ENCODE data around the gene SURF1.
A peak's percentile ranks its signal among the peaks of the same experiment; 100 is the strongest.
"Not testable (repeated sequence)": the region's sequence is repeated elsewhere in the genome, so short reads cannot be mapped to it uniquely, and the experiment has no call there.

Gene SURF1

GRCh38 chr9:133397895-133398294 lies 41.6 kb upstream of the SURF1 start:
- Histone ChIP-seq H3K27me3 (no peaks in the 10 kb centered on the region), H3K9me3 (replicated peaks in 1 of 11) (no peaks in the 10 kb centered on the region), H3K4me2 (peak overlapping the region in 4 of 11 experiments; percentile 1 to 28 (median 14); a peak in 5 of 22 replicates), H3K36me3 (peaks cover 3 to 26% (median 13%) of the 10 kb centered on the region in 11 experiments; a peak in 17 of 22 replicates), H4K20me1 (peaks cover 0 to 76% (median 10%) of the 10 kb centered on the region in 11 experiments; a peak in 14 of 22 replicates), H3K4me1 (peaks cover 0 to 16% (median 7%) of the 10 kb centered on the region in 10 experiments; a peak in 10 of 20 replicates), H3K9ac (peak overlapping the region in 1 of 11 experiments; percentile 7; a peak in 2 of 22 replicates), H3K27ac (no peak overlapping the region), H3K4me3 (no peak overlapping the region)
- no peak for TF ChIP-seq Cebpa-rat (IDR thresholded peaks at IDR 0.05)

DNA sequence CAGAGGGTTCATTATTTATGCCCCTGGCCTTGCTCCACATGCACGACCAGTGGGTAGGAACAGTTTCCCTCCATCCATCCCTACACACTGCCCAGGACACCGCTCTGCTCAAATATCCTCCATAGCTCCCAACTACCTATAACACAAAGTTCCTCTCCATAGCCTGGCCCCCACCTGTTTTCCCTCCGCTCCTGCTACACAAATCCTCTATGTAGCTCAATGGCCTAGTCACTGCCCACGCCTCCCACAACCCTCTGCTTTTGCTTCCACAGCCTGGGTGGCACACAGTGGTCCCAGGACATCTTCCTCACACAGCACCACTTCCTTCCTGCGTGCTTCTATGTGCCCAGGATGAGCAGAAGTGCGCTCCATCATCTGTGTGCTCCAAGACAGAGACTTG lies 41.1 kb upstream of the SURF1 start:
- Histone ChIP-seq H3K4me1 (peaks cover 0 to 13% (median 7%) of the 10 kb centered on the region in 10 experiments; a peak in 10 of 20 replicates), H3K4me3 (no peak overlapping the region), H3K9ac (peak overlapping the region in 1 of 11 experiments; percentile 7; a peak in 2 of 22 replicates), H3K27ac (no peak overlapping the region), H3K4me2 (peak overlapping the region in 4 of 11 experiments; percentile 1 to 28 (median 14); a peak in 5 of 22 replicates), H3K9me3 (replicated peaks in 1 of 11) (no peaks in the 10 kb centered on the region), H3K36me3 (peaks cover 0 to 20% (median 7%) of the 10 kb centered on the region in 11 experiments; a peak in 16 of 22 replicates), H4K20me1 (peaks cover 0 to 70% (median 4%) of the 10 kb centered on the region in 11 experiments; a peak in 8 of 22 replicates), H3K27me3 (no peaks in the 10 kb centered on the region)
- TF ChIP-seq Cebpa-rat (IDR thresholded peaks at IDR 0.05), result no peak

DNA sequence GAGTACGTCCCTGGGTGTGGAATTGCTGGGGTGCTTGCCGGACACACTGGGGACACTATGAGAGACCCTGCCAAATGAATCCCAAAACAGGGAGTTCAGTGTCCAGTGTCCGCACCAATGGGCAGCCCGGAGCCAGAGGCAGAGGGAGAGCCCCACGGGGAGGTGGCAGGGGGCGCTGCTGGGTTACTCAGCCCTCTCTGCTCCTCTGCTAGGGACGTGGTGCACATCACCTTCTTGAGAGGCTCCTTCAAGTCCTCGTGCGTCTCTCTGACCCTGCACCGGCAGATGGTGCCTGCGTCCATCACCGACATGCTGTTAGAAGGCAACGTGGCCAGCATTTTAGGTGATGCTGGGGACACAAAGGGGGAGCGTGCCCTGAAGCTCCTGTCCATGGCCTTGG lies 40.7 kb upstream of the SURF1 start:
- Histone ChIP-seq H3K4me3 (no peak overlapping the region), H3K9ac (no peak overlapping the region), H3K9me3 (replicated peaks in 1 of 11) (peaks cover 0 to 3% (median 0%) of the 10 kb centered on the region in 11 experiments; a peak in 5 of 22 replicates), H3K27ac (no peak overlapping the region), H3K27me3 (no peaks in the 10 kb centered on the region), H3K36me3 (peaks cover 0 to 17% (median 7%) of the 10 kb centered on the region in 11 experiments; a peak in 14 of 22 replicates), H3K4me1 (peaks cover 0 to 9% (median 7%) of the 10 kb centered on the region in 10 experiments; a peak in 10 of 20 replicates), H3K4me2 (no peak overlapping the region; a peak in 1 of 22 replicates), H4K20me1 (peaks cover 0 to 66% (median under 1%) of the 10 kb centered on the region in 11 experiments; a peak in 8 of 22 replicates)
- no peak for TF ChIP-seq Cebpa-rat (IDR thresholded peaks at IDR 0.05)

GRCh38 chr9:133394687-133395271 lies 38.5 kb upstream of the SURF1 start:
- H3K9ac ChIP-seq, result no peak overlapping the region
- no peak overlapping the region for H3K27ac ChIP-seq
- no peaks in the 10 kb centered on the region for H3K27me3 ChIP-seq
- H3K4me2 ChIP-seq, result no peak overlapping the region
- TF ChIP-seq Cebpa-rat (IDR thresholded peaks at IDR 0.05), result no peak
- no peaks in the 10 kb centered on the region for H3K36me3 ChIP-seq
- H3K4me1 ChIP-seq, result peaks cover 0 to 9% (median 7%) of the 10 kb centered on the region in 10 experiments; a peak in 10 of 20 replicates
- peaks cover 0 to 48% (median 0%) of the 10 kb centered on the region in 11 experiments; a peak in 4 of 22 replicates for H4K20me1 ChIP-seq
- H3K9me3 ChIP-seq (replicated peaks in 1 of 11), result peaks cover 0 to 14% (median 8%) of the 10 kb centered on the region in 11 experiments; a peak in 12 of 22 replicates
- no peak overlapping the region for H3K4me3 ChIP-seq

- Histone ChIP-seq H3K4me3 (no peak overlapping the region), H3K4me1 (peaks cover 0 to 9% (median 7%) of the 10 kb centered on the region in 10 experiments; a peak in 10 of 20 replicates), H3K36me3 (no peaks in the 10 kb centered on the region), H3K4me2 (no peak overlapping the region), H3K27me3 (no peaks in the 10 kb centered on the region), H3K9ac (no peak overlapping the region), H3K27ac (no peak overlapping the region), H3K9me3 (replicated peaks in 1 of 11) (peaks cover 0 to 14% (median 8%) of the 10 kb centered on the region in 11 experiments; a peak in 12 of 22 replicates), H4K20me1 (peaks cover 0 to 34% (median 0%) of the 10 kb centered on the region in 11 experiments; a peak in 4 of 22 replicates)
- TF ChIP-seq Cebpa-rat (IDR thresholded peaks at IDR 0.05), result no peak
These were observed 37.1 kb upstream of the SURF1 start for GRCh38 chr9:133393399-133393798.

- H3K36me3 ChIP-seq, H3K27ac ChIP-seq, H3K4me1 ChIP-seq, H3K9ac ChIP-seq, H3K4me2 ChIP-seq, H3K4me3 ChIP-seq, H3K27me3 ChIP-seq: not testable (repeated sequence)
- Histone ChIP-seq H3K9me3 (replicated peaks in 1 of 11) (peaks cover 0 to 14% (median 8%) of the 10 kb centered on the region in 11 experiments; a peak in 12 of 22 replicates), H4K20me1 (peaks cover 0 to 24% (median 0%) of the 10 kb centered on the region in 11 experiments; a peak in 3 of 22 replicates)
These were observed 36.0 kb upstream of the SURF1 start for GRCh38 chr9:133392308-133392707.

DNA sequence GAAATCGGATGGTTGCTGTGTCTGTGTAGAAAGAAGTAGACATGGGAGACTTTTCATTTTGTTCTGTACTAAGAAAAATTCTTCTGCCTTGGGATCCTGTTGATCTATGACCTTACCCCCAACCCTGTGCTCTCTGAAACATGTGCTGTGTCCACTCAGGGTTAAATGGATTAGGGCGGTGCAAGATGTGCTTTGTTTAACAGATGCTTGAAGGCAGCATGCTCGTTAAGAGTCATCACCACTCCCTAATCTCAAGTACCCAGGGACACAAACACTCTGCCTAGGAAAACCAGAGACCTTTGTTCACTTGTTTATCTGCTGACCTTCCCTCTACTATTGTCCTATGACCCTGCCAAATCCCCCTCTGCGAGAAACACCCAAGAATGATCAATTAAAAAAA lies 35.2 kb upstream of the SURF1 start:
- H3K4me1 ChIP-seq, H3K4me3 ChIP-seq, H3K27me3 ChIP-seq, H3K4me2 ChIP-seq, H3K36me3 ChIP-seq, H3K27ac ChIP-seq, H3K9ac ChIP-seq: not testable (repeated sequence)
- H3K9me3 ChIP-seq (replicated peaks in 1 of 11), result peaks cover 0 to 14% (median 8%) of the 10 kb centered on the region in 11 experiments; a peak in 12 of 22 replicates
- H4K20me1 ChIP-seq, result peaks cover 0 to 15% (median 0%) of the 10 kb centered on the region in 11 experiments; a peak in 2 of 22 replicates

DNA sequence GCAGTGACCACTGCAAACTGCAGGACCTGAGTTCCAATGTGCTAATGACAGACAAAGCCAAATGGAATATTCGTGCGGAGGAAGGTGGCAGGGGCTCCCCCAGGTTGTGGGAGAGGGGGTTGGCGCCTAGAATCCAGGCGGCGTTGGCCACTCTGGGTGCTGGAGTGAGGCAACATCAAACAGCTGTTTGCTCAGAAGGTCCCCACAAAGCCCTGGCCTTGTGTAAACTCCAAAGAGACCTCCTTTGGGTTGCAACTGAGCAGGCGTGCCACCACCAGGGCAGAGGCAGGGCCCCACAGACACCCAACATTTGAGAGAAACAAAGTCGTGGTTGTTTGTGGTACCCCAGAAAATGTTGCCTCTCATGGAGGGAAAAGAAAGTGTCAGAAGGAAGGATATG lies 34.4 kb upstream of the SURF1 start:
- H3K27me3 ChIP-seq, result no peaks in the 10 kb centered on the region
- H3K36me3 ChIP-seq, result no peaks in the 10 kb centered on the region
- no peak overlapping the region for H3K9ac ChIP-seq
- no peak overlapping the region for H3K27ac ChIP-seq
- peaks cover 0 to 15% (median 0%) of the 10 kb centered on the region in 11 experiments; a peak in 1 of 22 replicates for H4K20me1 ChIP-seq
- H3K4me2 ChIP-seq, result no peak overlapping the region
- TF ChIP-seq Cebpa-rat (IDR thresholded peaks at IDR 0.05), result no peak
- peaks cover 0 to 14% (median 8%) of the 10 kb centered on the region in 11 experiments; a peak in 12 of 22 replicates for H3K9me3 ChIP-seq (replicated peaks in 1 of 11)
- H3K4me1 ChIP-seq, result no peaks in the 10 kb centered on the region
- H3K4me3 ChIP-seq, result no peak overlapping the region

- no peak overlapping the region for H3K9ac ChIP-seq
- peaks cover 0 to 4% (median 0%) of the 10 kb centered on the region in 11 experiments; a peak in 1 of 22 replicates for H4K20me1 ChIP-seq
- no peak for TF ChIP-seq Cebpa-rat (IDR thresholded peaks at IDR 0.05)
- no peaks in the 10 kb centered on the region for H3K36me3 ChIP-seq
- peaks cover 0 to 14% (median 8%) of the 10 kb centered on the region in 11 experiments; a peak in 12 of 22 replicates for H3K9me3 ChIP-seq (replicated peaks in 1 of 11)
- H3K4me1 ChIP-seq, result no peaks in the 10 kb centered on the region
- no peak overlapping the region for H3K4me2 ChIP-seq
- no peak overlapping the region for H3K4me3 ChIP-seq
- no peaks in the 10 kb centered on the region for H3K27me3 ChIP-seq
- H3K27ac ChIP-seq, result no peak overlapping the region
These were observed 33.3 kb upstream of the SURF1 start for GRCh38 chr9:133389562-133389961.

Data from BLaER1 treated with 17β-estradiol and CSF1 and Interleukin-3, amounts not matched to agents 10 nM and 100 nM (cell line).